GM21717 (cell line): ENCODE results near the gene MED29.

Experiments used
- ATAC-seq: cut with Tn5 transposase; IDR thresholded peaks from one replicate; pipeline ENCODE4 v1.9.1; 2021; ENCODE audit warnings: mild to moderate bottlenecking, moderate library complexity; ENCODE audit not compliant: unreplicated experiment

MED29 gene

DNA sequence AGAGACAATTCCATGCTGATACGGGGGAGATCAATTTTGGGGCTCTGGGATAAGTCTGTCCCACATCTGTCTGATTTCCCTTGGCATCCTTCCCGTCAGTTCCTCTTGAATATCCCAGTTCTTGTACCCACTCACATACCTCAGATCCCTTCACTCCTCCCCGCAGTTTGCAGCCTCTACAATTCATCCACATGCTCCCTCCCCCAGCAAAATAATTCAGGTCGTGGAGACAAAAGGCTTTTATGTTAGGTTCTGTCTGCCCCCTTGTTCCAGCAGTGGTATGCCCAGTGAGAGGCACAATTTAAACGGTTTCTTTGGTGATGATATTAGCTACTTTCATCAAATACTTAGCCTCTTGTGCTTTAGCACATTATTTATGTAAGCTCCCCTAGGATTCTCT is 35.0 kb downstream of the MED29 start:
- no peak for ATAC-seq

GRCh38 chr19:39427707-39428106 is 36.5 kb downstream of the MED29 start:
- no peak for ATAC-seq

- no peak for ATAC-seq
Measured at GRCh38 chr19:39428283-39429112, 37.3 kb downstream of the MED29 start.

- no peak for ATAC-seq
Measured at GRCh38 chr19:39430675-39431593, 39.8 kb downstream of the MED29 start.

GRCh38 chr19:39432677-39433025 is 41.5 kb downstream of the MED29 start:
- no peak for ATAC-seq

GRCh38 chr19:39433480-39434079 is 42.4 kb downstream of the MED29 start:
- ATAC-seq, result no peak

- ATAC-seq, result no peak
Measured at GRCh38 chr19:39434123-39435076, 43.2 kb downstream of the MED29 start.

- ATAC-seq, result peak; percentile 51
Measured at GRCh38 chr19:39435499-39436349, 44.5 kb downstream of the MED29 start, which contains the start of gene RPS16. RPS16 (minus strand) TSS chr19:39435949; CDS start chr19:39435895, 54 bp downstream.

DNA sequence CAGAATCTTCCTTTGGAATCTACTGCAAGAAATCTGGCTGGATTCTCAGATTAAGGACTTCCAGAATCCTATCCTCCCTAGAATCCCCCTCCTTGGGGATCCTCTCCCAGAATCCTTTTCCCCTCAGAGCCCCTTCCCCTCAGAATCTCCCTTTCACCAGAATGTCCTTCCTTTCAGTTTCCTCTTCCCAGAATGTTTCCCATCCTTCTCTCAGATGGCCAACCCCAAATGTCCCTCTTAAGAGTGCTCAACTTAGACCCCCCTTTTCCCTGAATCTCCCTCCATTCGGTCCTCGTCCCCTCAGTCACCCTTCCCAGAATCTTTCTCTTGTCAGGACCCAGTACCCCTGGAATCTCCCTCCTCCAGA is 45.2 kb downstream of the MED29 start:
- ATAC-seq, result no peak

GRCh38 chr19:39438270-39438934 is 47.2 kb downstream of the MED29 start:
- ATAC-seq, result no peak

GRCh38 chr19:39444598-39445195 is 53.5 kb downstream of the MED29 start:
- no peak for ATAC-seq

GRCh38 chr19:39445196-39446111 is 54.3 kb downstream of the MED29 start, which contains the start of gene SUPT5H:
SUPT5H (plus strand) TSS chr19:39445582; CDS start chr19:39445891, 309 bp downstream.
- ATAC-seq, result peak; percentile 65

DNA sequence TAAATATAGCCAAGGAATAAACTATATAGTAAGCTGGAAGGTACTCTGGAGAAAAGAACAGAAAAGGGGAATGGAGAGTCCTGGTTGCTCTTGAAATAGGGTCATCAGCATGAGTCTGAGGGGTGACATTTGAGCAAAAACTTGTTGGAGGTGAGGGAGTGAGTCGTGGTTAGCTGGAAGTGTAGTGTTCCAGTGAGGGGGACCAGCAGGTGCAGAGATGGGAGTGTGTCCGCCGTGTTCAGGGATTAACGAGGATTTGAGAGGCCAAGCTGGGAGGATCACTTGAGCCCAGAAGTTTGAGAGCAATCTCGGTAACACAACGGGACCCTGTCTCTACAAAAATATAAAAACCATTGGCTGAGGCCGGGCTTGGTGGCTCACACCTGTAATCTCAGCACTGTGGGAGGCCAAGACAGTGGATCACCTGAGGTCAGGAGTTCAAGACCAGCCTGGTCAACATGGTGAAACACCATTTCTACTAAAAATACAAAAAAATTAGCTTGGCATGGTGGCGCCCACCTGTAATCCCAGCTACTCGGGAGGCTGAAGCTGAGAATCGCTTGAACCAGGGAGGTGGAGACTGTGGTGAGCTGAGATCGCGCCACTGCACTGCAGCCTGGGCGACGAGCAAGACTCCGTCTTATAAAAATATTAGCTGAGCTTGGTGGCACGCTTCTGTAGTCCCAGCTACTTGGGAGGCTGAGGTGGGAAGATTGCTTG is 55.3 kb downstream of the MED29 start:
- ATAC-seq, result no peak

- ATAC-seq, result no peak
Measured at GRCh38 chr19:39448271-39448670, 57.1 kb downstream of the MED29 start.

DNA sequence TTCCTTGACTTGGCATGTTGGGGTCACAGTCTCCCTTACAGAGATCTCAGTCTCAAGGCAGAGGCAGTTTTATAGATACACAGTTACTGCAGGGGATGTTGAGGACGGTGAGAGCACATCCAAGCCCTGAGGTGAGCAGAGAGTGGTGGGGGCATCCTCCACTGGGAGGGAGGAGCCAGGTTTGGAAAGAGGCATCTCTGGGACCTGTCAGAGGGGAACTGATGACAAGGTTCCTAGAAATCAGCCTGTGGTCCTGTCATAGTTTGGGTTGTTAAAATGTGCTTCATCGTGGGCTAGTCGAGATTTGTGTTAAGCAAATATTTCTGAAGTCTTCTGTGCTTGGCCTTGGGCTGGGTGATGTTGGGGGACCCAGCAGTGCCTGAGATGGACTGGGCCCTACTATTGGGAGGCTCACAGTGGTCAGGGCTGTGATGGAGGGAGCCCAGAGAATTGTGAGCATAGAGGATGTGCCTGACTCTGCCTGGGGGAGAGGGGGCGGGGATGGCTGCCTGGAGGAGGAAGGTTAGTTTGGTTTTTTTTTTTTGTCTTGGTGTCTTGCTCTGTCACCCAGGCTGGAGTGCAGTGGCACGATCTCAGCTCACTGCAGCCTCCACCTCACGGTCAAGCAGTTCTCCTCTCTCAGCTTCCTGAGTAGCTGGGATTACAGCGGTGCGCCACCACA is 58.1 kb downstream of the MED29 start:
- no peak for ATAC-seq
